ENCODE data around the gene IL23A.

The IL23A gene

DNA sequence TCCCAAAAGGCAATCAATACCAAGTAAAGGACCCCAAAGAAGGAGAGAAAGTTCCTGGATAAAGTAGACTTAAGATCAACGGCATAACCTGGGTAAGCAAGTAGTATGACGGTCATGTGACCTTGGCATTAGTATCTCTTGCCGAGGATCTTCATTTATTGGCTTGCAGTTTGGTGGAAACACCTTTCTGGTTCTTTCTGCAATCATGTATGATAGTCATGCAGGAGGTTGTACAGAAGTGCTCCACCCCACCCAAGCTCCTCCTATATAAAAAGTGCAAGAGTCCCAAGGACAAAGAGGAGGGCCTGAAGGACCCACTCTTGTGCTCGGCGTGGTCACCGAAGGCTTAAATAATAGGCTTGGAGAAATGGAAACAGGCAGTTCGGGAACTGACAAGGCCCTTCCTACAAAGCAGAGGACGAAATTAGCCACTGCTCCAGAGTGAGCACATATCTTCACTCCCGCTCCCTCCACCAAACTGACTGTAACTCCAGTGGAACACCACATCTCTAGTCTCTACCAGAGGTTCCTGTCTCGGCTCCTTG lies 39.3 kb upstream of the IL23A start:
- Histone ChIP-seq H3K9me3 (ENCODE audit: severe bottlenecking) (no peaks in the 10 kb centered on the region), H3K27ac (peak overlapping the region; percentile 86), H3K27me3 (ENCODE audit: insufficient read depth, low read depth, severe bottlenecking) (no peaks in the 10 kb centered on the region), H3K4me3 (ENCODE audit: low read depth, low read length) (peak overlapping the region; percentile 71), H3K36me3 (peaks cover 47% of the 10 kb centered on the region)
- no peak for DNase-seq
- TF ChIP-seq, protein P1, sequence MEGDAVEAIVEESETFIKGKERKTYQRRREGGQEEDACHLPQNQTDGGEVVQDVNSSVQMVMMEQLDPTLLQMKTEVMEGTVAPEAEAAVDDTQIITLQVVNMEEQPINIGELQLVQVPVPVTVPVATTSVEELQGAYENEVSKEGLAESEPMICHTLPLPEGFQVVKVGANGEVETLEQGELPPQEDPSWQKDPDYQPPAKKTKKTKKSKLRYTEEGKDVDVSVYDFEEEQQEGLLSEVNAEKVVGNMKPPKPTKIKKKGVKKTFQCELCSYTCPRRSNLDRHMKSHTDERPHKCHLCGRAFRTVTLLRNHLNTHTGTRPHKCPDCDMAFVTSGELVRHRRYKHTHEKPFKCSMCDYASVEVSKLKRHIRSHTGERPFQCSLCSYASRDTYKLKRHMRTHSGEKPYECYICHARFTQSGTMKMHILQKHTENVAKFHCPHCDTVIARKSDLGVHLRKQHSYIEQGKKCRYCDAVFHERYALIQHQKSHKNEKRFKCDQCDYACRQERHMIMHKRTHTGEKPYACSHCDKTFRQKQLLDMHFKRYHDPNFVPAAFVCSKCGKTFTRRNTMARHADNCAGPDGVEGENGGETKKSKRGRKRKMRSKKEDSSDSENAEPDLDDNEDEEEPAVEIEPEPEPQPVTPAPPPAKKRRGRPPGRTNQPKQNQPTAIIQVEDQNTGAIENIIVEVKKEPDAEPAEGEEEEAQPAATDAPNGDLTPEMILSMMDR (IDR thresholded peaks at IDR 0.05; ENCODE audit: low read depth, low read length) = no peak

DNA sequence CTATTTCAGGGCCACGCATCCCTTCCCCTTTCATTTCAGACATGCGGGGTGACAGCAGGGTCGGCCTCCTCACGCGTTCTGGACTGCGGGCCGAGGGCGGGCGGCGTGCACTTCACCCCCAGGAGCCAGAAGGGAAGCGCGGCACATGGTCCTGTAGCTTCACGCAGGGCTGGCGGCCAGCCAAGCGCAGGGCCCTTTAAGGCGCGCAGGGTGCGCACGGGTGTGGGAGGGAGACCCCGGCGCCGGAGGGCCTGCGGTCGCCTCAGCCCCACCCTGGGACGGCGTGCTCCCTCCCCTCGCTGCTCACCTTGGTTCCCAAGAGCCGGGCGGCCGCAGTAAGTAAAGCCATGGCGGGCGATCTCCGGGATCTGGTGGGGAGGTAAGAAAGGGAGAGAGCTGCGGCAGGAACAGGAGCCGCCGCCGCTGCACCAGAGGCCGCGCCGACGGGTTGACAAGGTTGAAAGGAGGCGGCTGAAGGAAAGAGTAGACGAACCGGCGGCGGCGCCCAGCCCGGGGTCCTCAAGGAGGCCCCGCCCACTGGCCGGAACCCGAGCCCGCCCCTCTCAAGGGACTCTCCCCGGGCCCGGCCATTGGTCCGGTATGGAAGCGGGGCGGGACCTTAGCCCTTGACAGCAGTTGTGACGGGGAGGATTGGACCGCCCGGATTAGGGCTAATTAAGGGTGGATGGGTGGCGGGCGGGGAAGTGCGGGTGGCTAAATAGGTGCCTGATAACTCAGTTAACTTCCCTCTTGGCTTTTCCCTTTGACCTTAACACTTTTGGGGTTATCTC lies 38.6 kb upstream of the IL23A start, which contains the start of gene CS:
Gene CS (minus strand): TSS at position 478 of the 791 bp plus-strand sequence. CDS start 129 bp downstream, at position 349.
- Histone ChIP-seq H3K4me3 (ENCODE audit: low read depth, low read length) (peak within 1 kb of the TSS; percentile 71), H3K36me3 (peaks cover 47% of the 10 kb centered on the region)

DNA sequence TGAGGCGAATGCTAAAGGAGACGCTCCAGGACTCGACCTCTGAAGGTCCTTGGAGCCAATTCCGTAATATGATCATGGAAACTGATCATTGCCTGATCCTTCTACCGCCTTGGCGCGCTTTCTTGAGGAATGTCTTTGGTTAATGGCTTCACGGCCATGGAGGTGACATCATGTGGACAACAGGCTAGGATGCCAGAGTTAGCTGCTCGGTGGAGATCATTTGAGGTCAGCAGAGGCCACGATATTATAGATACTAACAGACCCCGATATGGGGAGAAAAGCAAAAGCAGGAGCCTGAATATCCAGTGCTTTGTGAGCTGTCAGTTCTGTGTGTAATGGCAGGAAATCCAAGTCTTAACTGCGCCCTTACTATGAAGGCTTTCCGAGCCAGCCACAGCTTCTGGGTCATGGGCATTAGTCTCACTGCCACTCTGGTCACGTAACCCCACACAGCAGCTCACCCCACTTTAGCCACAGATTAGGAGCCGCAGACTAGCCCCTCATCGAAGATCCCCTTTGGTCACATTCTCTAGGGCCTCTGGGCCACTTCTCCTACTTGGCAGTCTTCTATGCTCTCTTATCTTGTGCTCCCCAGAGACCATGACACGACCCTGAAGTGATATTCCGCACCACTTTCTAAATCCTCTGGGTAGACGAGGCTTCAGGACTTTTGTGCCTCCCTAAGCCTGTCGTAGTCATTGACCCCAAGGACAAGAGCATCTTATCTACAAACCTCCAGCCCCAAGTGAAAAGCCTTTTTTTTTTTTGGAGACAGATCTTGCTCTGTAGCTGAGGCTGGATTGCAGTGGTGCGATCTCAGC lies 37.8 kb upstream of the IL23A start:
- peaks cover 45% of the 10 kb centered on the region for H3K36me3 ChIP-seq
- no peaks in the 10 kb centered on the region for H3K27me3 ChIP-seq (ENCODE audit: insufficient read depth, low read depth, severe bottlenecking)
- H3K9me3 ChIP-seq (ENCODE audit: severe bottlenecking) = no peaks in the 10 kb centered on the region
- TF ChIP-seq, protein P1 (IDR thresholded peaks at IDR 0.05; ENCODE audit: low read depth, low read length) = no peak
- H3K4me3 ChIP-seq (ENCODE audit: low read depth, low read length) = peak overlapping the region; percentile 71
- H3K27ac ChIP-seq = peak overlapping the region; percentile 77
- no peak for DNase-seq

More for the DNA sequence above, 38.6 kb upstream of the IL23A start, which contains the start of gene CS:
- Histone ChIP-seq H3K27ac (peak within 1 kb of the TSS; percentile 86), H3K27me3 (ENCODE audit: insufficient read depth, low read depth, severe bottlenecking) (no peaks in the 10 kb centered on the region), H3K9me3 (ENCODE audit: severe bottlenecking) (no peaks in the 10 kb centered on the region)
- peak; percentile 99 for DNase-seq
- TF ChIP-seq, protein P1 (IDR thresholded peaks at IDR 0.05; ENCODE audit: low read depth, low read length) = no peak

DNA sequence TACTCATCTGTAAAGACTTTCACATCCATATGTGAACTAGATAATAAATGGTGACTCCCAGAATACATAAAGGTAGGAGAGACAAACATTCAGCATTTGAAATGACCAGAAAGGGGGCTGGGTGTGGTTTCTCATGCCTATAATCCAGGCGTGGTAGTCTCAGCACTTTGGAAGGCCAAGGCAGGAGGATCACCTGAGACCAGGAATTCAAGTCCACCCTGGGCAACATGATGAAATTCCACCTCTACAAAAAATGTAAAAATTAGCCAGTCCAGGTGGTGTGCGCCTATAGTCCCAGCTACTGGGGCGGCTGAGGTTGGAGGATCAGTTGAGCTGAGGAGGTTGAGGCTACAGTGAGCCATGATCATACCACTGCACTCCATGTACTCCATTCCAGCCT lies 34.4 kb upstream of the IL23A start:
- Histone ChIP-seq H3K27me3 (ENCODE audit: insufficient read depth, low read depth, severe bottlenecking) (no peaks in the 10 kb centered on the region), H3K9me3 (ENCODE audit: severe bottlenecking) (no peaks in the 10 kb centered on the region), H3K36me3 (peaks cover 43% of the 10 kb centered on the region), H3K27ac (no peak overlapping the region; the same call in 1 of the 2 replicates), H3K4me3 (ENCODE audit: low read depth, low read length) (no peak overlapping the region)
- no peak for DNase-seq
- TF ChIP-seq, protein P1 (IDR thresholded peaks at IDR 0.05; ENCODE audit: low read depth, low read length) = no peak

DNA sequence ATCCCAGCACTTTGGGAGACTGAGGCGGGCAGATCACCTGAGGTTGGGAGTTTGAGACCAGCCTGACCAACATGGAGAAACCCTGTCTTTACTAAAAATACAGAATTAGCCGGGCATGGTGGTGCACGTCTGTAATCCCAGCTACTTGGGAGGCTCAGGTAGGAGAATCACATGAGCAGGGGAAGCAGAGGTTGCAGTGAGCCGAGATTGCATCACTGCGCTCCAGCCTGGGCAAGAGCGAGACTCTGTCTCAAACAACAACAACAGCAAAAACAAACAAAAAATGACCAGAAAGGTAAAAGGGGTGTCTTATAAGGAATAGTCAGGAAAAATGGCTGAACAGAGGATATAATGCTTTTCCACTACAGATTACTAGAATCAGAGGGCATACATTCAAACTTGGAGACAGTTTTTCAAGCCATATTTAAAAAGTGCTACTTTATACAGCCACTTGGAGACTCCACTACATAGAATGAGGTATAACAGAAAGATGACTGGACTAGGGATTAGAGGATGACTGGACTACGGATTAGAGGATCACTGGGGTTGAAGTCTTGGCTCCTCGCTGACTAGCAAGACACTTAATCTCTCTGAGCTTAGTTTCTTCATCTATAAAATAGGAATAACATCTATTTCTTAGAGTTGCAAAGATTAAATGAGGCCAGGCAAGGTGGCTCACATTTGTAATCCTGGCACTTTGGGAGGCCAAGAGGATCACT lies 33.7 kb upstream of the IL23A start:
- TF ChIP-seq, protein P1 (IDR thresholded peaks at IDR 0.05; ENCODE audit: low read depth, low read length) = no peak
- Histone ChIP-seq H3K4me3 (ENCODE audit: low read depth, low read length) (no peak overlapping the region), H3K27ac (peak overlapping the region; percentile 28), H3K9me3 (ENCODE audit: severe bottlenecking) (no peaks in the 10 kb centered on the region), H3K36me3 (peaks cover 44% of the 10 kb centered on the region), H3K27me3 (ENCODE audit: insufficient read depth, low read depth, severe bottlenecking) (no peaks in the 10 kb centered on the region)
- peak; percentile 26 for DNase-seq
